ENCODE measurements around the gene ZWILCH.
A peak's percentile ranks its signal among the peaks of the same experiment; 100 is the strongest.

Gene ZWILCH

DNA sequence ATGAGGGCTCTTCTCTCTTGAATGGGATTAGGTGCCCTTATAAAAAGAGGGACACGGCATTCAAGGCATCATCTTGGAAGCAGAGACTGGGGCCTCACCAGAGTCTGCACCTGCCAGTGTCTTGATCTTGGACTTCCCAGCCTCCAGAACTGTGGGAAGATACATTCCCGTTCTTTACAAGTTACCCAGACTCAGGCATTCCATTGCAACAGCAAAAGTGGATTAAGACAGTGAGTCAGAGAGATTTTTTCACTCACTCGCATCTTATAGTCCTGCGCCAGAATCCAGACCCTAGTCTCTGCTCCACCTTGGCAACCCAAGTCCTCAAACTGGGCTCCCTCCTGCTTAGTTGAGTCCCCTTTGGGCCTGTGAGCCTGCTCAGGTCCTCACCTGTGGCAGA, 58.0 kb downstream of the ZWILCH start:
- TF ChIP-seq, protein P1, sequence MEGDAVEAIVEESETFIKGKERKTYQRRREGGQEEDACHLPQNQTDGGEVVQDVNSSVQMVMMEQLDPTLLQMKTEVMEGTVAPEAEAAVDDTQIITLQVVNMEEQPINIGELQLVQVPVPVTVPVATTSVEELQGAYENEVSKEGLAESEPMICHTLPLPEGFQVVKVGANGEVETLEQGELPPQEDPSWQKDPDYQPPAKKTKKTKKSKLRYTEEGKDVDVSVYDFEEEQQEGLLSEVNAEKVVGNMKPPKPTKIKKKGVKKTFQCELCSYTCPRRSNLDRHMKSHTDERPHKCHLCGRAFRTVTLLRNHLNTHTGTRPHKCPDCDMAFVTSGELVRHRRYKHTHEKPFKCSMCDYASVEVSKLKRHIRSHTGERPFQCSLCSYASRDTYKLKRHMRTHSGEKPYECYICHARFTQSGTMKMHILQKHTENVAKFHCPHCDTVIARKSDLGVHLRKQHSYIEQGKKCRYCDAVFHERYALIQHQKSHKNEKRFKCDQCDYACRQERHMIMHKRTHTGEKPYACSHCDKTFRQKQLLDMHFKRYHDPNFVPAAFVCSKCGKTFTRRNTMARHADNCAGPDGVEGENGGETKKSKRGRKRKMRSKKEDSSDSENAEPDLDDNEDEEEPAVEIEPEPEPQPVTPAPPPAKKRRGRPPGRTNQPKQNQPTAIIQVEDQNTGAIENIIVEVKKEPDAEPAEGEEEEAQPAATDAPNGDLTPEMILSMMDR (conservative IDR thresholded peaks at IDR 0.05), result no peak
- no peak overlapping the region for H3K27ac ChIP-seq

DNA sequence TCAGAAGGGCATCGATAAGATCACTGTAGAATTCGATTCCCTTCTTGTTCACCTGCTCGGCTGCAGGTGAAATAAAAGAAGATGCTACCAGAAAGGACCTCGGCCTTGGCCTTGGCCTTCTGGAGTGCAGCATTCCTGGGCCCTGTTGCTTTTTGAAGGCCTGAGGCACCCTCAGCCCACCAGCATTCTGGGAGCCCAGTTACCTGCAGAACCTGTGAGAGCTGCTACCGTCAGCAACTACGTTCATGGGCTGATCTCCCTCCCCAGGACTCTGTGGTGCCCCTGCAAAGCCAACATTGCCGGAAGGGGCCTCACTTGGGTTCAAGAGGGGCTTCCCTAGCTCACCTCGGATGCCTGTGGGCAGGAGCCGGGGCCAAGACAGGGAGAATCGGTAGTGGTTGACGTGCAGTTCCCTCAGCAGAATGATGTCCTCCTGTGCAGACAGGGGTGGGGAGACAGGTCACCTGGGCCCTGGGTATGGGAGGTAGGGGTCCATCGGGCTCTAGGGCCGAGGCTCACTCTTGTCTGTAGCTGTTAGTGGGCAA, 58.5 kb downstream of the ZWILCH start:
- TF ChIP-seq, protein P1 (conservative IDR thresholded peaks at IDR 0.05), result no peak
- H3K27ac ChIP-seq, result no peak overlapping the region

DNA sequence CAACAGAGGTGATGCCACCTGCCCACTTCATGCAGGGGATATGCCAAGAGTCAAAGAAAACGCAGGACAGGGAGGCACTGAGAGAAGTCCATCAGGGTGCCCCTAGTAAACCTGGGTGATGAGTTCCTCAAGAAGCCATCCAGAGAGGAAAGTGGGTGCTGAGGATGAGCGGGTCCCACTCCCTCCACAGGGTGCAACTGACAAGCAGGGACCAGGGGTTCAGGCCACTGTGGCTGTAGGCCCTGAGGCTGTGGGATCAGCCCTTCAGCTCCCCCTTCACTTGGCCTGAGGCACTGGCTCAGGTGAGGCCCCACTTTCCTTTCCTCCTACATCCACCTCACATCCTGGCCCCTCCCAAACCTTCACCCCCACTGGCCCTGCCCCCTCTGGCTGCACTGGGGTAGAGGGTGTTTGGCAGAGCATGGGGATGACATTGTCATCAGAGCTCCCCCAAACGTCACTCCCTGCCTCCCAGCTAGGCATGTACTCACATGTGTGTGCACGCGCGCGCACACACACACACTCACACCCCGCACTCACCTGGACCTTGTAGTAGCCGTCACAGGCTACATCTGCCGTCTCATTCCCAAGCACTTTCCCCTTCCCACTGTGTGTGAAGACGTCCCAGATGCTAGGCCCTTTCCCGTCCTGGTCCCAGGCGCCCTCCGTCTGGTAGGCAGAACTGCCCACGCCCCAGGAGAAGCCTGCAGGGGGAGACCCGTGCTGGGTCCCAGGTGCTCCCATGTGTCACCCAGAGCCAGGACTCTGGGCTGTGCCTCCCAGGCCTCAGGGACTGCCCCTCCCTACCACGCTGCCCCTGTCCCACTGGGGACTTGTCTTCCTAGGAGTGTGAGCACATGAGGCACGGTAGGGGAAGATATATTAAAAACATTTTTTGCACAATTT, 59.3 kb downstream of the ZWILCH start:
- H3K27ac ChIP-seq, result no peak overlapping the region
- TF ChIP-seq, protein P1 (conservative IDR thresholded peaks at IDR 0.05), result no peak

DNA sequence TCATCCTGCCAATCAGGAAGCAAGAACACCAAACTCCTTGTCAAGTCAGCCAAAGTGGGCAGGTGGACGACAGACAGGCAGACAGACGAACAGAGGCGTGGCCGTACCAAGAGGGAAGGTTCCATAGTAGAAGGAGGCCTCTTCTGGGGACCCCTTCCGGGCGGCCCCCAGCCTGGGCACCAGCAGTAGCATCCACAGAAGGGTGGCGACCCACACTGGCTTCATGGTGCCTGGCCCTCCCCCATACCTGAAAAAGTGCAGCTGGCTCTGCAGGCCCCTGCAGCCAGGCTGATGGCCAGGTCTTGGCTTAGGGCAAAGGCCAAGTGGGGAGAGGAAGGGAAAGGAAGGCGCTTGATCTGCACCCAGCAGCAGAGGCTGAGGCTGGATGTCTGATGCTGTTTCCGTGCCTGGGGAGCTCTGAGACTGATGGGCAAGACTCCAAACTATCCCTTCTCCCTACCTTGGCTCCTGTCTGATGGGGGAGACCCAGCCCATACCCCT, 60.1 kb downstream of the ZWILCH start:
- TF ChIP-seq, protein P1 (conservative IDR thresholded peaks at IDR 0.05), result no peak
- no peak overlapping the region for H3K27ac ChIP-seq

DNA sequence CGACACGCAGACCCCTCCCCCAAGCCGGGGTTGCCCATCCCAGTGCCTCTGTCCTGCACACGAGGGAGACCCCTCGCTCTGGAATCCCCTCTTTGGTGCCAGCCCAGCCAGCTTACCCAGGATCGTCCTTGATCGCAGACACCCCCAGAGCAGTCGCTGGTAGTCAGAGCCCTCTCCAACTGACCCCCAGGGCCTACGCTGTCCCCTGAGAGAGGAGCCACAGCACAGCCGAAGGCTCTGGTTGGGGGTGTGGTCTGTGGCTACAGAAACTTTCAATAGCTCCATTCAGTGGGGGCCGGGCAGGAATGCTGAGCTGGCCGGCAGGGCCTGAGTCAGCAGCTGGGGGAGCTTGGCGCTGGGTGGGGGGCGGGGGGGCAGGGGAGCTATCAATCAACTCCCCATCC, 60.6 kb downstream of the ZWILCH start, which contains the start of gene LCTL:
LCTL (minus strand) TSS at position 258 of the 404 bp plus-strand sequence. CDS start 633 bp downstream, outside the sequence.
- TF ChIP-seq, protein P1 (conservative IDR thresholded peaks at IDR 0.05), result no peak
- H3K27ac ChIP-seq, result peak within 1 kb of the TSS; percentile 19; the same call in 1 of the 2 replicates

DNA sequence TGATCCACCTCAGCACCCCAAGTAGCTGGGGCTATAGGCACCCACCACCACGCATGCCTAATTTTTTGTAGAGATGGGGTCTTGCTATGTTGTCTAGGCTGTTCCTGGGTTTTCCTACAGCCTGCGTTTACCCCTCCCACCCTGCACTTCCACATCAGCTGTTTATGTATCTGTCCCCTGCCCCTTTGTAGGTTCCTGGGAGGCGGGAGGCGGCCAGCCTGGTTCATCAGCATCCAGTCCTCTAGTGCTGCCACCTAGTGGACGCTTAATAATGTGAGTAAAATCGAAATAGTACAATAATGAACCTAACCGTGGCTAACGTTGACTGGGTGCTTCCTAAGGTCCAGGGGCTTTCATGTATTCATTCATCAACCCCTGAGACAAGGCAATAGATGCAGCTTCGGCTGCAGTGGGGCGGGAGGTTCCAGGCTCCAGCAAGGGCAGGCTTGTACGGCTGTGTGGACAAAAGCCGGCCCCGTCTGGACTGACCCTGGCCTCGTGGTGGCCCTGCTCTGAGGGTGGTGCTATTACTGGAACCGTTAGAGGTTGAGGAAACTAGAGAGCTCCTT, 61.9 kb downstream of the ZWILCH start:
- H3K27ac ChIP-seq, result peak overlapping the region; percentile 19; the same call in 1 of the 2 replicates
- TF ChIP-seq, protein P1 (conservative IDR thresholded peaks at IDR 0.05), result peak; percentile 86

DNA sequence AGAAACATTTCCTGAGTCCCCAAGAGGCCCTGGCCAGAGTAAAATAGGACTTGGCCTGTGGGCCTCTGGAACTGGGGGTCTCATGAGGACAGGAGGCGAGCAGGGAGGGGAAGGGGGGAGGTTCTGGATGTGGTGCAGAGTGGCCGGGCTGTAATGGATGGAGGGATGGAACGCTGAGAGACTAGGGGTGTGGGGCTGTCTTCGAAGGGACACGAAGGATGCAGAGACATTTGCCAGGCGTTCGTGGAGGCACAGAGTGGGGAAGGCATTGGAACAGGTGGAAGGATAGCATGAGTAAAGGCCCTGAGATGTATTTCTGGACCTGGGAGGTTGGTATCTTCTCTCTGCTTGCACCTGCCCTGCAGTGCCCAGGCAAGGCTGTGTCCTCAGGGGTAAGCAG, 62.8 kb downstream of the ZWILCH start:
- TF ChIP-seq, protein P1 (conservative IDR thresholded peaks at IDR 0.05), result no peak
- no peak overlapping the region for H3K27ac ChIP-seq
